Activated naive CD4-positive, alpha-beta T cell treated with anti-CD3 and anti-CD28 coated beads, Interleukin-2, amount 50 U/mL, for 24 hours (primary cell): ENCODE results near the gene MEG3.
"Not testable (repeated sequence)": the region's sequence is repeated elsewhere in the genome, so short reads cannot be mapped to it uniquely, and the experiment has no call there.

Experiments
- H3K27ac Mint-ChIP-seq: one replicate; pipeline ENCODE4 v1.8.0; 2021; ENCODE audit warnings: mild to moderate bottlenecking, mixed read lengths
- H3K27me3 Mint-ChIP-seq: one replicate; pipeline ENCODE4 v1.8.0; 2021; ENCODE audit warnings: mixed read lengths
- H3K36me3 Mint-ChIP-seq: one replicate; pipeline ENCODE4 v1.8.0; 2021; ENCODE audit warnings: mixed read lengths
- H3K4me1 Mint-ChIP-seq: one replicate; pipeline ENCODE4 v1.8.0; 2021; ENCODE audit warnings: mixed read lengths
- H3K4me3 Mint-ChIP-seq: one replicate; pipeline ENCODE4 v1.8.0; 2021; ENCODE audit warnings: mild to moderate bottlenecking, mixed read lengths
- H3K9me3 Mint-ChIP-seq: one replicate; pipeline ENCODE4 v1.8.0; 2021; ENCODE audit warnings: mixed read lengths

MEG3 gene

DNA sequence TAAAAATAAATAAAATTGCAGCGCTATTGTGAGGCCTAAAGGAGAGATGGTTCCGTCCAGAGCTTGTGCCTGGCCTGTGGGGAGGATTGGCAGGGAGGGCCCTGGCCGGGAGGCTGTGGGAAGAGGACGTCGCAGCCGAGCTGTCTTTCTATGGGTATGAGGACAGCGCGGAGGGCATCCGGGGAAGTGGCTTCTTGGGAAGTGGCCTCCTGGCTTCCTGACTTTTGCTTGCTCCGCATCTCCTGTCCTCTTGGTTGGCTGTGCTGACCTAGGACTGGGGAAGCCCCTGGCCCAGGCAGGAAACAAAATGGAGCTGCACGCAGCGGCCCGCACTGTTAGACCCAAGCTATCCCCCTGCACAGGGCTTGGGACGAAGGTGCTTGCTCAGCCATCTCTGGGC, 22.2 kb upstream of the MEG3 start:
- Mint-ChIP-seq H3K9me3 (no peaks in the 10 kb centered on the region), H3K36me3 (no peaks in the 10 kb centered on the region), H3K27me3 (peaks cover 6% of the 10 kb centered on the region), H3K4me3 (no peak overlapping the region), H3K4me1 (no peaks in the 10 kb centered on the region), H3K27ac (no peak overlapping the region)

DNA sequence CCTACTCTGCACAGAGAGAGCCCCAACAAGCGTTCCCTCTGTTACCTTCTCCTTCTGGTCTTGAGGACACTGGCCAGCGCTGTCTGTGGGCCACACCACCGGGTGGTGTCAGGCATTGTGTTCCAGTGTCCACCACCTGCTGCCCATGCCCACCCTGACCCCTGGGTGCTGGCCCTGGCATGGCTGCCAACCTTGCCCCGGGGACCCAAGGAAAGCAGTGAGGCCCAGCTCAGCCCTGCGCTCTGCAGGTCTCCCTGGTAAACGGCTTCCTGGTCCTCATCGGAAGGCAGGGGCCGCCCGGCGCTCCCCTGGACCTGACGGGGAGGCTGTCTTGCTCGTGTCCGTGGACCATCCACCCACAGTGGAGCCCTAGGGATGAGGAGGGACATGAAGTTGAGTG, 21.8 kb upstream of the MEG3 start:
- H3K4me1 Mint-ChIP-seq = no peaks in the 10 kb centered on the region
- H3K9me3 Mint-ChIP-seq = peaks cover 1% of the 10 kb centered on the region
- peaks cover 6% of the 10 kb centered on the region for H3K27me3 Mint-ChIP-seq
- no peak overlapping the region for H3K4me3 Mint-ChIP-seq
- H3K27ac Mint-ChIP-seq = no peak overlapping the region
- H3K36me3 Mint-ChIP-seq = no peaks in the 10 kb centered on the region

DNA sequence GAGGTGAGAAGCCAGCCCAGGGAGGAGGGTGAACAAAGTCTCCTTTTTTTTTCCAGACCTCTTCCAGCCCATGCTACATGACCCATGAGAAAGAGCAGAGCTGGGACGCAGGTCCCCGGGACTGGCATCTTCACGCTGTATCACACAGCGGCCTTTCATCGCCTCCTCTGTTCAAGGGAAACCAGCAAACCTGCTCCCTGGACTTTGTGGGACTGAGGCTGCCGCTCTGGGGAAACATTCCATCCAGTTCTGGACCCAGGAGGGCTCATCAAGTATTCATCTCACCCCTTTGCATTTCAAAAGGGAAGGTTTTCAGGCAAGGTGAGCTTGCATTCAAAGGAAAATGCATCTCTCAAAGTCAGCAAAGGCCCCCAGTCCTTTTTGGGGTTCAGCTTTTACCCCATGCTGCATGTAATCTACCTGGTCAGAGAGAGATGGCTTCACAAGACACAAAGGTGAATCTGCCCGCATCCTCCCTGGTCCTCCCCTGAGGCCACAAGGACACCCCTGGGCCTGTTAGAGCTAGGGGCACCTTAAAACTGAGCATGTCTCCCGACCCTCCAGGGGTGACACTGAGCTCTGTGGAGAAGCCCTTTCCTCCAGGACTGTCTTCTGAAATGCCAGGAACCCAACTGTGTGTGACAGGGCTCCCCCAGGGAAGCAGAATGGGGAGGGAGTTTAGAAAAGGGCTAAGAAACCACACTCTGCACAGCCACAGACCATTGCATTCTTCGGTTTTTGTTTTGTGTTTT, 21.2 kb upstream of the MEG3 start:
- Mint-ChIP-seq H3K4me3 (no peak overlapping the region), H3K9me3 (peaks cover 7% of the 10 kb centered on the region), H3K27ac (no peak overlapping the region), H3K4me1 (no peaks in the 10 kb centered on the region), H3K27me3 (peaks cover 8% of the 10 kb centered on the region), H3K36me3 (no peaks in the 10 kb centered on the region)

DNA sequence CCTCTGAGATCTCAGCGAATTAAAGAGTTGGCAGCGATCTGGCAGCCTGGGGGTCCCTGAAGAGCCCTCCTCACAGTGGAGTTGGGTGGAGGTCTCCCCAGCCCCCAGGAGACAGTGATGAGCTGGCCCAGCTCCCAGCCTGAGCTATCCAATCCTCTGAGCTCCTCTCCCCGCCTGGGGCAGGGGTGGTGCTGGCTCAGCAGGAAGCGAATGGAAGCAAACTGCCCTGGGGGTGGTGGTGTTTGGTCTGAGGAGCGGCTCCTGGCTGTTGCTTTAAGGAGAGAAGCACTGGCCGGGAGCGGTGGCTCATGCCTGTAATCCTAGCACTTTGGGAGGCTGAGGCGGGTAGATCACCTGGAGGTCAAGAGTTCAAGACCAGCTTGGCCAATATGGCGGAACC, 19.5 kb upstream of the MEG3 start:
- no peaks in the 10 kb centered on the region for H3K4me1 Mint-ChIP-seq
- peaks cover 5% of the 10 kb centered on the region for H3K27me3 Mint-ChIP-seq
- H3K36me3 Mint-ChIP-seq = no peaks in the 10 kb centered on the region
- H3K4me3 Mint-ChIP-seq = no peak overlapping the region
- H3K27ac Mint-ChIP-seq = no peak overlapping the region
- H3K9me3 Mint-ChIP-seq = peaks cover 7% of the 10 kb centered on the region

DNA sequence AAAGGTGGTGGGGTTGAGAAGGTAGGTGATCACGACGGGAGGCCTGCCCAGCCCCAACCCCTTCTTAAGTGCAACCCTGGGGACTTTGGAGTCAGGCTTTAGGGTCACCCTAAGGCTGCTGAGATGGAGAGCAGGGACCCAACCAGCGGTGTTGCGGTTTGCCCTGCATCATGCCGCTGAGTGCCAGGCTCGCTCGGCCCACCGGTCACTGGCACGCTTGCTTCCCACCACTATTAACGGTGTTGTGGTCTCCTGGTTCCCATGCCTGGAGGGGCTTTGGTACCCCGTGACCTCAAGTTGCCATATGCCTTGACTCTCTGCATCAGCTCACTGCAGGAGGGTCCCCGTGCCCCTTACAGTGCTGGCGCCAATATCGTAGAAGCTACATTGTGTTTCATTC, 18.4 kb upstream of the MEG3 start:
- Mint-ChIP-seq H3K9me3 (peaks cover 7% of the 10 kb centered on the region), H3K4me1 (no peaks in the 10 kb centered on the region), H3K27ac (no peak overlapping the region), H3K27me3 (peaks cover 3% of the 10 kb centered on the region), H3K4me3 (no peak overlapping the region), H3K36me3 (no peaks in the 10 kb centered on the region)

DNA sequence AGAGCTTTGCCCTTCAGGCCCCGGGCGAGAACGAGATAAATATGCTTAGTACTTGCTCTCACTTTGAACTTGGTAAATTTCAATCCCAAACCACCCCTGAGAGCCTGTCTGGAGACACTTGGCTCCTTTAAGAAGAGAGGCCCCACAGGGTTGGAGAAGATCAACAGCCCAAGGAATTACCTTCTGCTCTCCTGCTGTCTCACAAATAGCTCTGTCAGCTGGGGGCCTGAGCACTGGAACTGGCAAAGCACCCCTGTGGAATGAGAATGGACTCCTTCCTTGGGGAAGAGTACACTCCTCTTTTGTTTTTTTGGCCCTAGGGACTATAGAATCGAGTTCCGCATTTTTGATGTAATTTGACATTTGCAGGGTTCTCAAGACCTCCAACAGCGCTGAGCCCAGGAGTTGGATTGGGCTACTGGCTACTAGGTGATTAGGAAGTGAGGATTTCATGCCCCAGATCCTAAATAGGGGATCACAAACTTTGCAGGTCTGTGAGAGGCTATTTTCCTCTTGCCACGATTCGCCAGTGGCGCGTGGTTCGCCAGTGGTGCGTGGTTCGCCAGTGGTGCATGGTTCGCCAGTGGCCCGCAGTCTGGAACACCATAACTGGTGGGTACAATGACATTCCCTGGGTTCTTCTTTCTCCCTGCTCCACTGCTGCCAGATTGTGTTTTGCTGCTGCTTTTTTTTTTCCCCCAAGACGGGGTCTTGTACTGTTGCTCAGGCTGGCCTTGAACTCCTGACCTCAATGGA, 17.8 kb upstream of the MEG3 start:
- H3K9me3 Mint-ChIP-seq = peaks cover 7% of the 10 kb centered on the region
- peaks cover 3% of the 10 kb centered on the region for H3K27me3 Mint-ChIP-seq
- no peak overlapping the region for H3K4me3 Mint-ChIP-seq
- H3K27ac Mint-ChIP-seq = no peak overlapping the region
- no peaks in the 10 kb centered on the region for H3K4me1 Mint-ChIP-seq
- no peaks in the 10 kb centered on the region for H3K36me3 Mint-ChIP-seq

DNA sequence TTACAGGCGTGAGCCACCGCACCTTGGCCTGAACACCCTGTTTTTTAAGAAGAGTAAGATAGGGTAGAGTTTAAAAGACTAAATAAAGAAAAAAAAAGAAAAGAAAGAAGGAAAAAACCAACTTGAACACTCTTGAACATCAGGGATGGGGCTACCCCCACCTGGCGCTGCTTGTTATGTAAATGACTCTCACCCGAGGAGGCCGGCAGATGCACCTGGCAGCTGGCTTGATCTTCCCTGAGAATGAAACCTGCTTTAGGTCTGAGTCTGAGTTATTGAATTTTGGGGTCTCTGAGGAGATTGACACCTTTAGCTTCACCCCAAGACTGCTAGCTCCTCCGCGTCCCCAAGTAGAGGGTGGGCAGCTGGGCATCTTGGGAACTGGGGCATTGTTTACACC, 15.5 kb upstream of the MEG3 start:
- no peak overlapping the region for H3K4me3 Mint-ChIP-seq
- H3K36me3 Mint-ChIP-seq = no peaks in the 10 kb centered on the region
- H3K27ac Mint-ChIP-seq = no peak overlapping the region
- H3K27me3 Mint-ChIP-seq = peaks cover 7% of the 10 kb centered on the region
- H3K9me3 Mint-ChIP-seq = peaks cover 7% of the 10 kb centered on the region
- no peaks in the 10 kb centered on the region for H3K4me1 Mint-ChIP-seq

DNA sequence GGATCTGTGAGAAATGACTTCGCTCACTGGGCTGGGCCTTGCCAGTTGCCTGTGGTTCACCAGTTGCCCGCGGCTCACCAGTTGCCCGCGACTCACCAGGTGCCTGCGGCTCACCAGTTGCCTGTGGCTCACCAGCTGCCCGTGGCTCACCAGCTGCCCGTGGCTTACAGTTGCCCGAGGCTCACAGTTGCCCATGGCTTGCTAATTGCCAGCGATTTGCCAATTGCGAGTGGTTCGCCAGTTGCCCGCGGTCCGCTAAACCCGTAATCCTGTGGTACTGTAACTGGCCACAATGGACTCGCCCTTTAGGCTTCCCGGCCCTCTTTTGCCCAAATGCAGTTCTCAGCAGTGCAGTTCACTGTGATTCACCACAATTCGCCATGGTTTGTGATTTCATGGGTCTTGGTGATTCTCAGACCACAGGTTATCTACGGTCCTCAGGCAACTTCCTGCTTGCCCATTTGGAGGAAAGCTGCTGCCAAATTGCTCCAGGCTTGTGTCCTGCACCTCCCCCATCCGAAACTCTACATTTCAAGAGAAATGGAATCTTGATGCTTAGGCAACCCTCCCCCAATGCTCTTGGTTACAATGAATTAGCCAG, 15.0 kb upstream of the MEG3 start:
- peaks cover 7% of the 10 kb centered on the region for H3K27me3 Mint-ChIP-seq
- H3K4me1 Mint-ChIP-seq = no peaks in the 10 kb centered on the region
- H3K4me3 Mint-ChIP-seq = no peak overlapping the region
- H3K9me3 Mint-ChIP-seq = peaks cover 7% of the 10 kb centered on the region
- H3K27ac Mint-ChIP-seq = no peak overlapping the region
- H3K36me3 Mint-ChIP-seq = no peaks in the 10 kb centered on the region

DNA sequence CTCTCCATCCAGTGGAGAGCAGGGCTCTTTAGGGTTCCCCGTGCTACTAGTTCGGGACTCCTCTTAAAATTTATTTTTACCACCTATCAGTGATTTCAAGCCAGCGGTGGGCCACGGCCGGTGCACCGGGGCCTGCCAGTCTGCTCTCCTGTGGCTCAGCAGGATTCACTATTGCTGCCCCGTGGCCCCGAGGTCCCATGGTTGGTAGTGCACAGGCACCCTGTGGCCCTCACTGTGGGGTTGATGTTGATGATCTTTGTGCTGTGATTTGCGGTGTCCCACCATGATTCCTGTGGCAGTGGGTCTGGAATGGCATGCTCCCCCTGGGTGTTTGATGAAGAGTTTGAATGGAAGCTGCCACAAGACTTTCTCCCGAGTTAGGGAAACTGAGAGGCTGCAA, 12.6 kb upstream of the MEG3 start:
- peaks cover 7% of the 10 kb centered on the region for H3K9me3 Mint-ChIP-seq
- H3K36me3 Mint-ChIP-seq = no peaks in the 10 kb centered on the region
- H3K4me1 Mint-ChIP-seq = no peaks in the 10 kb centered on the region
- no peak overlapping the region for H3K4me3 Mint-ChIP-seq
- H3K27ac Mint-ChIP-seq = no peak overlapping the region
- H3K27me3 Mint-ChIP-seq = peaks cover 7% of the 10 kb centered on the region

DNA sequence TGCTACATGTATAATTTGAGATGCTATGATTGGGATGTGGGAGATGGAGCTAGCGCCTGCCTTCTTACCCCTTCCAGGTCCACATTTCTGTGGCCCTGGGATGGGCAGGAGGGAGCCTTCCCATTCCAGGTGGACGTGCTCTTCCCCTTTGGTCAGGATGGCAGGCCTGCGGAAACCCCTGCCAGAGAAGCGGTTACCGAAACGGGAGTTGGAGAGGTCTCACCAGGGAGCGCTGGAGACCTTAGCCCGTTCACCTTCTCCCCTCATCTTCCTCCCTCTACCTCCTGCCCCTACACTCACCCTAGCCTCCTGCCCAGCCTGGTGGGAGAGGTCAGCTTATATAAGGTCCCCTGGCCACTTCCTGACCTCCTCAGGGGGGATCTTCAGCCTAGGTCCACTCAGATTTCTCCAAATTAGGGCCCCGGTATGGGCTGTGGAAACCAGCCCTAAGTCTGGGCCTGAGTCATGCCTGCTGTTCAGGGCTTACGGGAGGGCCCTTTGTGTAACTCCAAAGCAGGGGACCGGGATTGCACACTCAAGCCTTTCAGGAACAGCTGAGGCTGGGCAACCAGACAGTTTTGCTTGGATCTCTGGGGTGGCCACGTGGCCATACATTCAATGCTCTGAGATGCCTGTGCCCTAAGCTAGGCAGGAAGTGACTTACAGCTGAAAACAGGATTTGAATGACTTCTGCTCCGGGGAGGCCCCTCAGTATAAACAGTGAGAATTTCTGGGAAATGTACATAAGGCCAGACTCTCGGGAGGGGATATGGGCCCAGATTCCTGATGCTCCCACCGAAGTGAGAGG, 10.2 kb upstream of the MEG3 start:
- Mint-ChIP-seq H3K4me1 (no peaks in the 10 kb centered on the region), H3K9me3 (no peaks in the 10 kb centered on the region), H3K4me3 (no peak overlapping the region), H3K36me3 (no peaks in the 10 kb centered on the region), H3K27ac (no peak overlapping the region), H3K27me3 (peaks cover 4% of the 10 kb centered on the region)

DNA sequence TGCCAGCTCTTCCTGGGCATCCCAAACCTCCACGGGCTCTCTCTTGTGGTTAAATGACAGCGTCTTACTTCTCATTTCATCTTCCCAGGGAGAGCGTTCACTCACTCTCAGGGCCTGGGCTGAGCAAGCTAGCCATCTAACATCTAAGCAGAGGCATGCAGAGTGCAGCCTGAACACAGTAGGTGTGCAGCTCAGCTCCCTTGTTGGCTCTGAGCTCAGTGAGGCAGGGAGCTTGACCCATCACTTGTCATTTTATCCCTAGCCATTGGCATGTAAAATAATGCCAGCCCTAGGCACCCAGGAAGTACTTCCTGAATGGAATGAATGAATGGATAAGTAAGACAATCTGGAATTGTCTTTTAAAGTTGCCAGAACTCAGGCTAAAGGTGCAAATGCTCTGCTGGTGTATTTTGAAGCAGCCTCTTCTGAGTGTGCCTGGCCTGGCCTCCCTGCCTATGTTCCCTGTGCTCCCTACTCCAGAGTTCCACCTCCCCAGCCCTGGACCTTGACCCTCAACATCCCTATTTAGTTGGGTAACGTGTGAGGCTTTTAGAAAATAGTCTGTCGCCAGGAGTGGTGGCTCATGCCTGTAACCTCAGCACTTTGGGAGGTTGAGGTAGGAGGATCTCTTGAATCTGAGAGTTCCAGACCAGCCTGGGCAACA, 9.5 kb upstream of the MEG3 start:
- H3K36me3 Mint-ChIP-seq = no peaks in the 10 kb centered on the region
- H3K27me3 Mint-ChIP-seq = peaks cover 4% of the 10 kb centered on the region
- H3K4me1 Mint-ChIP-seq = no peaks in the 10 kb centered on the region
- H3K27ac Mint-ChIP-seq = no peak overlapping the region
- H3K9me3 Mint-ChIP-seq = no peaks in the 10 kb centered on the region
- no peak overlapping the region for H3K4me3 Mint-ChIP-seq

DNA sequence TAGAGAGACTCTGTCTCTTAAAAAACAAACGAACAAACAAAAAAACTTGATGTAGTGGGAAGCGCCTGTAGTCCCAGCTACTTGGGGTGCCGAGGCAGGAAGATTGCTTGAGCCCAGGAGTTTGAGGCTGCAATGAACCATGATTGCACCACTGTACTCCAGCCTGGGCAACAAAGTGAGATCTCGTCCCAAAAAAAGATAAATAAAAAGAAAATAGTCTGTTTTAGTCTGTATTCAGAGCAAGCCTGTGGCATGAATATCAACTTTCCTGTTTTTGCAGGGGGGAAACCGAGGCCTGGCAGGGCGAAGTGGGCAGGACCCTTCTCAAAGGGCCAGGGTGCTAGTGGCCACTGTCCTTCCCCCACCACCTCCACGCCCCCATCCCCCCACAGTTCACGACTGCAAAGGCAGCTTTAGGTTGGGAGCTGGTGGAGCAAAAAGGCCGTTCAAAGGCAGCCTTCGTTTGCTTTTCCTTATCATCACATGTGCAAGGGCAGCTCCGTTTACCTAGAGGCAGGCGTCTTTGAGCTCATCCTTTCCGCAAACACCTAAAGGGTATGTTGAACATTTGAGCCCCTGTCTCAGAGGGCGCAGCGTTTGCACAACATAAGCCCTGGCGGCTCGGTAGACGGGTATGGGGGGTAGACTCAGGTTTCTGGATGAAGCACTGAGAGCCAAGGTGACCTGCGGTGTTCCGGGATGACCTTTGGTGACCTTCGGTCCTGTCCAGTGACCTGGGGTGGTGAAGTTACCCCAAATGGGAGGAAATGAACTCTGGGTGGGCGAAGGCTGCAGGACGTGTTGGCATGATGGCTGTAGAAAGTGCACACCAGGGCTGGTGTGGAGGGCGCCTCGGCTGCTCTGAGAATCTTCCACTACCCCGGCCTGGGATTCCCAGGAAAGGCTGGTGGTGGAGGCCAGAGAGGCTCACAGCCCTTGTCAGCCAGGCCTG, 8.7 kb upstream of the MEG3 start:
- no peaks in the 10 kb centered on the region for H3K4me1 Mint-ChIP-seq
- H3K4me3 Mint-ChIP-seq = no peak overlapping the region
- H3K27me3 Mint-ChIP-seq = peaks cover 5% of the 10 kb centered on the region
- H3K36me3 Mint-ChIP-seq = no peaks in the 10 kb centered on the region
- no peaks in the 10 kb centered on the region for H3K9me3 Mint-ChIP-seq
- no peak overlapping the region for H3K27ac Mint-ChIP-seq

DNA sequence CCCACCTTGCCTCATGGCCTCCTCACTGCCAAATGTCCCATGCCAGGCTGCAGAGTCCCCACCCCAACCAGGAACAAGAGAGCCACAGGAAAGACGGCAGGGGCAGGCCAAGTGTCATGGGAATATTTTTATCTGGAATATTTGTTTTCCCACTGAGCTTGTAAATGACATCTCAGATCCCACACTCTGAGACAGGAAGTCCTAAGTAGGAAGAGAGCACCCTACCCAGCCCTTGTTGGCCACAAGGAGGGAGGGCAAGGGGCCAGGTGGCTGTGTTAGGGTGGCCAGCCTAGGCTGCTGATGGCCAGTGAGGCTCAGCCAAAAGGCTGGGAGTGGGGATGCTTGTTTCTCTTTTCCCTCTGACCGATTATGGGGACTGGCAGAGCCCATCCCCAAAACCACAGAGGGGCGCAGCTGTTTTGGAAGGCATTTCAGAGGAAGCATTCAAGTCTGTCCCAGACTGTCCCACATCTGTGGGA, 7.7 kb upstream of the MEG3 start:
- H3K27ac Mint-ChIP-seq = no peak overlapping the region
- H3K36me3 Mint-ChIP-seq = no peaks in the 10 kb centered on the region
- H3K4me1 Mint-ChIP-seq = no peaks in the 10 kb centered on the region
- no peak overlapping the region for H3K4me3 Mint-ChIP-seq
- H3K9me3 Mint-ChIP-seq = no peaks in the 10 kb centered on the region
- peaks cover 11% of the 10 kb centered on the region for H3K27me3 Mint-ChIP-seq

DNA sequence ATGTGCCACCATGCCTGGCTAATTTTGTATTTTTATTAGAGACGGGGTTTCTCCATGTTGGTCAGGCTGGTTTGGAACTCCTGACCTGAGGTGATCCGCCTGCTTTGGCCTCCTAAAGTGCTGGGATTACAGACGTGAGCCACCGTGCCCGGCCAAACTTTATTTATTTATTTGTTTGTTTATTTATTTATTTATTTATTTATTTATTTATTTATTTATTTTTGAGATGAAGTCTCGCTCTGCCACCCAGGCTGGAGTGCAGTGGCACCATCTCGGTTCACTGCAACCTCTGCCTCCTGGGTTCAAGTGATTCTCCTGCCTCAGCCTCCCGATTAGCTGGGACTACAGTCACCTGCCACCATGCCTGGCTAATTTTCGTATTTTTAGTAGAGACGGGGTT, 7.0 kb upstream of the MEG3 start:
- H3K27me3 Mint-ChIP-seq = not testable (repeated sequence)

More for the DNA sequence above, 7.0 kb upstream of the MEG3 start:
- H3K27ac Mint-ChIP-seq, H3K4me1 Mint-ChIP-seq, H3K9me3 Mint-ChIP-seq, H3K36me3 Mint-ChIP-seq, H3K4me3 Mint-ChIP-seq: not testable (repeated sequence)
